OCI-LY1 (cell line): ENCODE measurements around the gene VAMP5.

Experiments used
- CTCF ChIP-seq: fragments of 200-600 bp; sonication (generic), shearing (Covaris generic); IDR thresholded peaks from 2 replicates; pipeline ENCODE4 v1.5.1; 2017; ENCODE audit warnings: mild to moderate bottlenecking, antibody characterized with exemption, low read length, moderate library complexity, mixed read lengths
- EZH2 ChIP-seq: fragments of 200-600 bp; sonication (generic), shearing (Covaris generic); IDR thresholded peaks from 2 replicates; pipeline ENCODE4 v1.8.0; 2017; ENCODE audit warnings: borderline replicate concordance, mixed run types, mild to moderate bottlenecking, antibody characterized with exemption, low read length, moderate library complexity, mixed read lengths

GRCh38 chr2:85550486-85550885, 33.7 kb upstream of the VAMP5 start:
- no peak for TF ChIP-seq CTCF
- TF ChIP-seq EZH2 = no peak
